ENCODE measurements around the gene MYO9B.

Gene MYO9B

GRCh38 chr19:17235300-17235970 lies 159.9 kb downstream of the MYO9B start:
- Histone ChIP-seq H3K27me3 (ENCODE audit: control insufficient read depth in 5 of 5, insufficient read depth in 4 of 5, low read length in 5 of 5) (no peaks in the 10 kb centered on the region), H3K9ac (ENCODE audit: low read length in 5 of 5) (peak overlapping the region in 2 of 5 donors; percentile 51 to 61), H3K27ac (ENCODE audit: low read depth, low read length) (peak overlapping the region; percentile 46)

GRCh38 chr19:17235971-17236777 lies 160.6 kb downstream of the MYO9B start:
- no peaks in the 10 kb centered on the region for H3K9me3 ChIP-seq (ENCODE audit: control insufficient read depth in 5 of 5, low read length in 5 of 5)
- H3K27me3 ChIP-seq (ENCODE audit: control insufficient read depth in 5 of 5, insufficient read depth in 4 of 5, low read length in 5 of 5) = no peaks in the 10 kb centered on the region
- H3K4me3 ChIP-seq (ENCODE audit: low read depth in 1 of 5, low read length in 5 of 5) = peak overlapping the region in 3 of 5 donors; percentile 58 to 63 (median 60)
- H3K27ac ChIP-seq (ENCODE audit: low read depth, low read length) = peak overlapping the region; percentile 41
- peak overlapping the region in 1 of 5 donors; percentile 4 for H3K9ac ChIP-seq (ENCODE audit: low read length in 5 of 5)
- H3K36me3 ChIP-seq (ENCODE audit: control insufficient read depth in 5 of 5, insufficient read depth in 5 of 5, low read length in 5 of 5) = peaks cover 0 to 41% (median 25%) of the 10 kb centered on the region in 5 donors
- H3K4me1 ChIP-seq (ENCODE audit: control insufficient read depth in 5 of 5, insufficient read depth in 5 of 5, low read length in 5 of 5) = peaks cover 0 to 48% (median 40%) of the 10 kb centered on the region in 5 donors

More at GRCh38 chr19:17235300-17235970, 159.9 kb downstream of the MYO9B start:
- Histone ChIP-seq H3K9me3 (ENCODE audit: control insufficient read depth in 5 of 5, low read length in 5 of 5) (no peaks in the 10 kb centered on the region), H3K4me1 (ENCODE audit: control insufficient read depth in 5 of 5, insufficient read depth in 5 of 5, low read length in 5 of 5) (peaks cover 0 to 41% (median 33%) of the 10 kb centered on the region in 5 donors), H3K36me3 (ENCODE audit: control insufficient read depth in 5 of 5, insufficient read depth in 5 of 5, low read length in 5 of 5) (peaks cover 0 to 46% (median 25%) of the 10 kb centered on the region in 5 donors), H3K4me3 (ENCODE audit: low read depth in 1 of 5, low read length in 5 of 5) (peak overlapping the region in 4 of 5 donors; percentile 42 to 63 (median 59))

DNA sequence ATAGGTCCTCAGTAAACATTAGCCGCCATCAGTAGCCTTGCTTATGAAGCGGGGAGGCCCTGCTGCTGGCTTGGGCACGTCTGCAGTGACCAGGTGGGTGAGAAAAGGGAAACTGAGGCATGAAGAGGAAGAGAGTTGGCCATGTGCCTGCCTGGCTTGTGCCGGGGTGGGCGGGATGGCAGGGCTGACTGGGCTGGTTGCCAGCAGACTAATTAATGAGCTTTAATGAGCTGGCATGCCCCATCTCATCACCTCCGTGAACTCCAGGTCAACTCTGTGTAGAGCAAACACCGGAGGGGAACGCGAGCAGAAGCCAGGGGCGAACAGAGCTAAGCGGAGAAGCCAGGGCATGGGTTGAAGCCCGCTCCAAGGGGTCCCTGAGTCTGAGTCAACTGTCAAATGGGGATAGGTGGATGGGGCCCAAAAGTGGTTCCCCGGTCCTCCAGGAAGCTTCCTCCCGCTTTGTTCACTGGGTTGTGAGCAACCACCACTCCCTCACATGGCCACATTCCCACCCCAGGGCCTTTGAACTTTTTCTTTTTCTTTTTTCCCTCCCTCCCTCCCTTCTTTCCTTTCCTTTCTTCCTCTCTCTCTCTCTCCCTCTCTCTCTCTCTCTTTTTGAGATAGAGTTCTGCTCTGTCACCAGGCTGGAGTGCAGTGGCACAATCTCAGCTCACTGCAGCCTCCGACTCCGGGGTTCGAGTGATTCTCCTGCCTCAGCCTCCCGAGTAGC lies 161.4 kb downstream of the MYO9B start:
- Histone ChIP-seq H3K9me3 (ENCODE audit: control insufficient read depth in 5 of 5, low read length in 5 of 5) (no peaks in the 10 kb centered on the region), H3K4me3 (ENCODE audit: low read depth in 1 of 5, low read length in 5 of 5) (no peak overlapping the region), H3K36me3 (ENCODE audit: control insufficient read depth in 5 of 5, insufficient read depth in 5 of 5, low read length in 5 of 5) (peaks cover 0 to 35% (median 19%) of the 10 kb centered on the region in 5 donors), H3K27ac (ENCODE audit: low read depth, low read length) (no peak overlapping the region), H3K9ac (ENCODE audit: low read length in 5 of 5) (no peak overlapping the region), H3K27me3 (ENCODE audit: control insufficient read depth in 5 of 5, insufficient read depth in 4 of 5, low read length in 5 of 5) (no peaks in the 10 kb centered on the region), H3K4me1 (ENCODE audit: control insufficient read depth in 5 of 5, insufficient read depth in 5 of 5, low read length in 5 of 5) (peaks cover 0 to 49% (median 45%) of the 10 kb centered on the region in 5 donors)

- H3K4me1 ChIP-seq (ENCODE audit: control insufficient read depth in 5 of 5, insufficient read depth in 5 of 5, low read length in 5 of 5) = peaks cover 0 to 56% (median 53%) of the 10 kb centered on the region in 5 donors
- H3K9ac ChIP-seq (ENCODE audit: low read length in 5 of 5) = no peak overlapping the region
- H3K27ac ChIP-seq (ENCODE audit: low read depth, low read length) = no peak overlapping the region
- H3K36me3 ChIP-seq (ENCODE audit: control insufficient read depth in 5 of 5, insufficient read depth in 5 of 5, low read length in 5 of 5) = peaks cover 0 to 24% (median 11%) of the 10 kb centered on the region in 5 donors
- H3K27me3 ChIP-seq (ENCODE audit: control insufficient read depth in 5 of 5, insufficient read depth in 4 of 5, low read length in 5 of 5) = no peaks in the 10 kb centered on the region
- no peaks in the 10 kb centered on the region for H3K9me3 ChIP-seq (ENCODE audit: control insufficient read depth in 5 of 5, low read length in 5 of 5)
- no peak overlapping the region for H3K4me3 ChIP-seq (ENCODE audit: low read depth in 1 of 5, low read length in 5 of 5)
Observed at GRCh38 chr19:17237747-17238706, 162.4 kb downstream of the MYO9B start.

GRCh38 chr19:17240062-17240752 lies 164.6 kb downstream of the MYO9B start:
- Histone ChIP-seq H3K9ac (ENCODE audit: low read length in 5 of 5) (peak overlapping the region in 2 of 5 donors; percentile 16 to 60), H3K27ac (ENCODE audit: low read depth, low read length) (peak overlapping the region; percentile 89)

DNA sequence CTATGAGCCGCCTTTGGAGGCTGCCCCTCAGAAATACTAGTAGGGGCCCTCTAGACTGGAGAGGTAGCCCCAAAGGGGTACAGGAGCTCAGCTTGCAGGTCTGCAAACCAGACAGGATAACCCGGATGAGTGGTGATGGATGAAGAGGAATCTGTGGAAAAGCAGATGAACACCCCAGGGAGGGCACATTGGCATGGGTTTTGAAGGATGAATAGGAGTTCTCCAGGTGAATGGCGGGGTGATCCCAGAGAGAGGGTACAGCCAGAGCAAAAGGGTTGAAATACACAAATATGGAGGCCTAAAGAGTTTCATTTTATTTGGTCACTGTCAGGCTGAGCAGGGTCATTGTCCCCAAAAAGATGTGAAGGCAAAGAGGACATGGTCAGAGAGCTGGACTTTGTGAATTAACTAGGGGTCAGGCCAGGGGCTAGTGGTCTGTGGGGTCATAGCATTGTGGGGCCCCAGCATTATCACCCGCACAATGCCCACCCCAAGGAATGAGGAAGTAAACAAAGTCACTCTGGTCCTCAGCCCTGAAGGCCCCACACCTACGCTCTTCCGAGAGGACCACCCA lies 165.3 kb downstream of the MYO9B start:
- Histone ChIP-seq H3K36me3 (ENCODE audit: control insufficient read depth in 5 of 5, insufficient read depth in 5 of 5, low read length in 5 of 5) (peaks cover 0 to 18% (median 7%) of the 10 kb centered on the region in 5 donors), H3K9ac (ENCODE audit: low read length in 5 of 5) (peak overlapping the region in 2 of 5 donors; percentile 16 to 60), H3K27me3 (ENCODE audit: control insufficient read depth in 5 of 5, insufficient read depth in 4 of 5, low read length in 5 of 5) (no peaks in the 10 kb centered on the region), H3K9me3 (ENCODE audit: control insufficient read depth in 5 of 5, low read length in 5 of 5) (no peaks in the 10 kb centered on the region), H3K27ac (ENCODE audit: low read depth, low read length) (peak overlapping the region; percentile 89), H3K4me3 (ENCODE audit: low read depth in 1 of 5, low read length in 5 of 5) (no peak overlapping the region), H3K4me1 (ENCODE audit: control insufficient read depth in 5 of 5, insufficient read depth in 5 of 5, low read length in 5 of 5) (peaks cover 2 to 57% (median 50%) of the 10 kb centered on the region in 5 donors)

More at GRCh38 chr19:17240062-17240752, 164.6 kb downstream of the MYO9B start:
- H3K27me3 ChIP-seq (ENCODE audit: control insufficient read depth in 5 of 5, insufficient read depth in 4 of 5, low read length in 5 of 5) = no peaks in the 10 kb centered on the region
- H3K4me3 ChIP-seq (ENCODE audit: low read depth in 1 of 5, low read length in 5 of 5) = no peak overlapping the region
- H3K9me3 ChIP-seq (ENCODE audit: control insufficient read depth in 5 of 5, low read length in 5 of 5) = no peaks in the 10 kb centered on the region
- H3K4me1 ChIP-seq (ENCODE audit: control insufficient read depth in 5 of 5, insufficient read depth in 5 of 5, low read length in 5 of 5) = peaks cover 2 to 63% (median 53%) of the 10 kb centered on the region in 5 donors
- H3K36me3 ChIP-seq (ENCODE audit: control insufficient read depth in 5 of 5, insufficient read depth in 5 of 5, low read length in 5 of 5) = peaks cover 0 to 18% (median 7%) of the 10 kb centered on the region in 5 donors

DNA sequence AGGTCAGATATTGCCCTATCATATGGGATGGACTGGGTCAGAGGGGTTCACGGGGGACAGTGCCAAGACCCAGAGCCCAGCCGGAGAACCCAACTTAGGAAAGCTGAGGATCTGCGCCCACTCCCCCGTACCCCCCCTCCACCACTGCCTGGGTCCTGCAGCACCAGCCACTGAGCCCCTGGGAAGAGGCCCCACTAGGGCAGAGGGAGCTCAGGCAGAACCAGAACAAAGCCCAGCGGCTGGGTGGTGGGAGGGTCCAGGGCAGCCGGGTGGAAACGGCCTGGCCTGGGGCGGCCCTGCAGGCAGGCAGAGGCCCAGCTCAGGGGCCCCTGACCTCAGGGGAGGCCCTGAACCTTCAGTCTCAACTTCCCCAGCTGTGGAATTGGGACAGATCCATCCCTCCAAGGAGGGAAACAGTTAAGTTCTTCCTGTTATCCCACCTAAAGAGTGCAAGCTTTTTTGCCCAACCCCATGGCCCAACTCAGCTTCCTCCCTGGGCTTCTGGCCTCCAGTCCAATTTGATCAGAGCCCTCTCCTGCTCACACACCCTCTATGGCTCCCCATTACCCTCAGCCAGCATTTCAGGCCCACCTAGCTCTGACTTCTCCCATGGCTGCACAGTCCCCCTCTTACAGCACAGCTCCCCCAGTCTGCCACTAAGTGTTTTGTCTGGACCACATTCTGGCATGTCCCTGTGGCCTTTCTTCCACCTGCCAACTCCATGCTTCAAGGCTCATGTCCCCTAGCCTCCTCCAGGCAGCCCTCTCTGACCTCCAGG lies 167.0 kb downstream of the MYO9B start:
- H3K27me3 ChIP-seq (ENCODE audit: control insufficient read depth in 5 of 5, insufficient read depth in 4 of 5, low read length in 5 of 5) = no peaks in the 10 kb centered on the region
- H3K4me1 ChIP-seq (ENCODE audit: control insufficient read depth in 5 of 5, insufficient read depth in 5 of 5, low read length in 5 of 5) = peaks cover 2 to 63% (median 58%) of the 10 kb centered on the region in 5 donors
- peak overlapping the region; percentile 89 for H3K27ac ChIP-seq (ENCODE audit: low read depth, low read length)
- H3K9me3 ChIP-seq (ENCODE audit: control insufficient read depth in 5 of 5, low read length in 5 of 5) = no peaks in the 10 kb centered on the region
- H3K9ac ChIP-seq (ENCODE audit: low read length in 5 of 5) = peak overlapping the region; percentile 21 to 92 (median 68)
- H3K4me3 ChIP-seq (ENCODE audit: low read depth in 1 of 5, low read length in 5 of 5) = peak overlapping the region; percentile 11 to 91 (median 84)
- peaks cover 0 to 16% (median 7%) of the 10 kb centered on the region in 5 donors for H3K36me3 ChIP-seq (ENCODE audit: control insufficient read depth in 5 of 5, insufficient read depth in 5 of 5, low read length in 5 of 5)

Data from subcutaneous abdominal adipose tissue (tissue), 5 donors.